Activated T-helper 1 cell treated with anti-CD3 and anti-CD28 coated beads, Interleukin-12 subunit alpha, Interleukin-12 subunit beta, Interleukin-2, Interleukin-4 antibody, amounts not matched to agents 30 ng/mL and 10 ng/mL and 1 ng/mL, durations not matched to agents 14 hours and 24 hours and 36 hours (primary cell): Measurements from ENCODE around the gene MORN5. TPM values are rescaled to one million over a fixed set of nuclear protein-coding genes. Genes with fewer than 3 reads are reported as not detected.

Experiments used
- DNase-seq: peaks from one replicate; pipeline ENCODE4 v3.0.0; 2021; ENCODE audit warnings: low spot score
- H3K27ac Mint-ChIP-seq: one replicate; pipeline ENCODE4 v1.8.0; 2021; ENCODE audit warnings: mild to moderate bottlenecking, mixed read lengths
- H3K27me3 Mint-ChIP-seq: one replicate; pipeline ENCODE4 v1.8.0; 2022; ENCODE audit warnings: mild to moderate bottlenecking, moderate library complexity, mixed read lengths; ENCODE audit not compliant: insufficient read depth
- H3K36me3 Mint-ChIP-seq: one replicate; pipeline ENCODE4 v1.8.0; 2021; ENCODE audit warnings: low read depth, mixed read lengths
- H3K4me1 Mint-ChIP-seq: one replicate; pipeline ENCODE4 v1.8.0; 2021; ENCODE audit warnings: low read depth, mixed read lengths
- H3K4me3 Mint-ChIP-seq: one replicate; pipeline ENCODE4 v1.8.0; 2021; ENCODE audit warnings: mild to moderate bottlenecking, moderate library complexity, mixed read lengths
- H3K9me3 Mint-ChIP-seq: one replicate; pipeline ENCODE4 v1.8.0; 2021; ENCODE audit warnings: mixed read lengths
- intact Hi-C: fragments of 100-400 bp; cut with micrococcal nuclease; formaldehyde crosslinking; loops from one replicate; pipeline ENCODE4 v1.15.1; 2024
- total RNA-seq: library from RNA; stranded (reverse); gene quantifications from 2 replicates; pipeline ENCODE4 v1.2.3, GENCODE V29; 2022

The MORN5 gene
- total RNA-seq, 1 donor from 2014 or later: not detected

GRCh38 chr9:122138560-122139268, 21.0 kb upstream of the MORN5 start:
- H3K4me3 Mint-ChIP-seq: no peak overlapping the region
- intact Hi-C loops: no loop called here
- H3K36me3 Mint-ChIP-seq: peaks cover 4% of the 10 kb centered on the region
- no peaks in the 10 kb centered on the region for H3K9me3 Mint-ChIP-seq
- no peak for DNase-seq
- H3K27me3 Mint-ChIP-seq: peaks cover 6% of the 10 kb centered on the region
- no peak overlapping the region for H3K27ac Mint-ChIP-seq
- H3K4me1 Mint-ChIP-seq: no peaks in the 10 kb centered on the region

GRCh38 chr9:122140368-122141193, 19.1 kb upstream of the MORN5 start:
- intact Hi-C loops: no loop called here
- DNase-seq: no peak
- H3K9me3 Mint-ChIP-seq: no peaks in the 10 kb centered on the region
- no peak overlapping the region for H3K27ac Mint-ChIP-seq
- H3K27me3 Mint-ChIP-seq: peaks cover 4% of the 10 kb centered on the region
- H3K4me3 Mint-ChIP-seq: no peak overlapping the region
- H3K36me3 Mint-ChIP-seq: peaks cover 12% of the 10 kb centered on the region
- H3K4me1 Mint-ChIP-seq: no peaks in the 10 kb centered on the region

- Mint-ChIP-seq H3K36me3 (peaks cover 16% of the 10 kb centered on the region), H3K27ac (no peak overlapping the region), H3K9me3 (no peaks in the 10 kb centered on the region), H3K4me1 (no peaks in the 10 kb centered on the region), H3K27me3 (peaks cover 4% of the 10 kb centered on the region), H3K4me3 (no peak overlapping the region)
- DNase-seq: no peak
- intact Hi-C loops: no loop called here
Measured at GRCh38 chr9:122141671-122142070, 18.0 kb upstream of the MORN5 start.

- Mint-ChIP-seq H3K4me3 (no peak overlapping the region), H3K36me3 (peaks cover 24% of the 10 kb centered on the region), H3K27ac (no peak overlapping the region), H3K4me1 (no peaks in the 10 kb centered on the region), H3K27me3 (peaks cover 2% of the 10 kb centered on the region), H3K9me3 (no peaks in the 10 kb centered on the region)
- no peak for DNase-seq
- intact Hi-C loops: no loop called here
Measured at GRCh38 chr9:122143296-122143695, 16.4 kb upstream of the MORN5 start.

- no peak for DNase-seq
- Mint-ChIP-seq H3K9me3 (no peaks in the 10 kb centered on the region), H3K27ac (no peak overlapping the region), H3K27me3 (no peaks in the 10 kb centered on the region), H3K36me3 (peaks cover 26% of the 10 kb centered on the region), H3K4me3 (no peak overlapping the region), H3K4me1 (no peaks in the 10 kb centered on the region)
- intact Hi-C loops: no loop called here
Measured at GRCh38 chr9:122143876-122144405, 15.8 kb upstream of the MORN5 start.

GRCh38 chr9:122144836-122145591, 14.7 kb upstream of the MORN5 start:
- H3K9me3 Mint-ChIP-seq: no peaks in the 10 kb centered on the region
- H3K4me3 Mint-ChIP-seq: no peak overlapping the region
- no peak overlapping the region for H3K27ac Mint-ChIP-seq
- DNase-seq: no peak
- intact Hi-C loops: no loop called here
- H3K36me3 Mint-ChIP-seq: peaks cover 26% of the 10 kb centered on the region
- H3K4me1 Mint-ChIP-seq: no peaks in the 10 kb centered on the region
- H3K27me3 Mint-ChIP-seq: no peaks in the 10 kb centered on the region

- H3K36me3 Mint-ChIP-seq: peaks cover 26% of the 10 kb centered on the region
- intact Hi-C loops: no loop called here
- H3K4me1 Mint-ChIP-seq: no peaks in the 10 kb centered on the region
- H3K4me3 Mint-ChIP-seq: no peak overlapping the region
- DNase-seq: no peak
- no peaks in the 10 kb centered on the region for H3K9me3 Mint-ChIP-seq
- no peaks in the 10 kb centered on the region for H3K27me3 Mint-ChIP-seq
- no peak overlapping the region for H3K27ac Mint-ChIP-seq
Measured at GRCh38 chr9:122145592-122145863, 14.2 kb upstream of the MORN5 start.

GRCh38 chr9:122151267-122151828, 8.4 kb upstream of the MORN5 start:
- DNase-seq: no peak
- Mint-ChIP-seq H3K4me3 (no peak overlapping the region), H3K9me3 (no peaks in the 10 kb centered on the region), H3K27me3 (no peaks in the 10 kb centered on the region), H3K36me3 (peaks cover 22% of the 10 kb centered on the region), H3K27ac (no peak overlapping the region), H3K4me1 (peaks cover 5% of the 10 kb centered on the region)
- intact Hi-C loops: no loop called here

- Mint-ChIP-seq H3K4me1 (peaks cover 36% of the 10 kb centered on the region), H3K4me3 (no peak overlapping the region), H3K9me3 (no peaks in the 10 kb centered on the region), H3K36me3 (peaks cover 11% of the 10 kb centered on the region), H3K27me3 (peaks cover 5% of the 10 kb centered on the region), H3K27ac (no peak overlapping the region)
- DNase-seq: no peak
- intact Hi-C loops: no loop called here
Measured at GRCh38 chr9:122155796-122156195, 3.9 kb upstream of the MORN5 start.

- Mint-ChIP-seq H3K4me1 (peaks cover 36% of the 10 kb centered on the region), H3K27me3 (peaks cover 5% of the 10 kb centered on the region), H3K9me3 (peaks cover 6% of the 10 kb centered on the region), H3K27ac (no peak overlapping the region), H3K36me3 (peaks cover 3% of the 10 kb centered on the region), H3K4me3 (peak overlapping the region; percentile 49)
- peak; percentile 11 for DNase-seq
- intact Hi-C loops: no loop called here
Measured at GRCh38 chr9:122158202-122158601, 1.5 kb upstream of the MORN5 start.

- intact Hi-C loops: loop anchor here (1.0 kb wide), 6 partner anchors 54 to 668 kb away; partner anchors contain the start of genes MRRF, PDCL, RBM18 and TTLL11
- no peak for DNase-seq
- Mint-ChIP-seq H3K9me3 (peaks cover 6% of the 10 kb centered on the region), H3K27me3 (peaks cover 16% of the 10 kb centered on the region), H3K4me3 (peak overlapping the region; percentile 93), H3K27ac (peak overlapping the region; percentile 86), H3K4me1 (peaks cover 31% of the 10 kb centered on the region), H3K36me3 (peaks cover 3% of the 10 kb centered on the region)
Measured at GRCh38 chr9:122159925-122160246, 178 bp downstream of the MORN5 start.

- Mint-ChIP-seq H3K27ac (no peak overlapping the region), H3K36me3 (peaks cover 3% of the 10 kb centered on the region), H3K9me3 (peaks cover 6% of the 10 kb centered on the region), H3K4me3 (no peak overlapping the region), H3K27me3 (peaks cover 17% of the 10 kb centered on the region), H3K4me1 (peaks cover 25% of the 10 kb centered on the region)
- intact Hi-C loops: no loop called here
- no peak for DNase-seq
Measured at GRCh38 chr9:122162415-122162814, 2.7 kb downstream of the MORN5 start.
